ENCODE data around the gene GPR183.
A peak's percentile ranks its signal among the peaks of the same experiment; 100 is the strongest.

The GPR183 gene

GRCh38 chr13:99313501-99313900, 6.3 kb upstream of the GPR183 start:
- no peak for DNase-seq (ENCODE audit: low read depth in 2 of 2, low spot score in 1 of 2)

GRCh38 chr13:99312493-99312883, 5.3 kb upstream of the GPR183 start:
- no peak for DNase-seq (ENCODE audit: low read depth in 2 of 2, low spot score in 1 of 2)

- DNase-seq (ENCODE audit: low read depth in 2 of 2, low spot score in 1 of 2): no peak
Measured at GRCh38 chr13:99311748-99312492, 4.7 kb upstream of the GPR183 start.

GRCh38 chr13:99311137-99311536, 3.9 kb upstream of the GPR183 start:
- no peak for DNase-seq (ENCODE audit: low read depth in 2 of 2, low spot score in 1 of 2)

GRCh38 chr13:99310382-99311031, 3.3 kb upstream of the GPR183 start:
- DNase-seq (ENCODE audit: low read depth in 2 of 2, low spot score in 1 of 2): no peak

- DNase-seq (ENCODE audit: low read depth in 2 of 2, low spot score in 1 of 2): no peak
Measured at GRCh38 chr13:99308471-99309087, 1.4 kb upstream of the GPR183 start.

- DNase-seq (ENCODE audit: low read depth in 2 of 2, low spot score in 1 of 2): peak in 1 of 2 donors; percentile 41
Measured at GRCh38 chr13:99307648-99308339, 595 bp upstream of the GPR183 start.

- no peak for DNase-seq (ENCODE audit: low read depth in 2 of 2, low spot score in 1 of 2)
Measured at GRCh38 chr13:99305566-99305965, 1.6 kb downstream of the GPR183 start.

- no peak for DNase-seq (ENCODE audit: low read depth in 2 of 2, low spot score in 1 of 2)
Measured at GRCh38 chr13:99305158-99305557, 2.0 kb downstream of the GPR183 start.

GRCh38 chr13:99304541-99304940, 2.7 kb downstream of the GPR183 start:
- no peak for DNase-seq (ENCODE audit: low read depth in 2 of 2, low spot score in 1 of 2)

GRCh38 chr13:99303863-99304521, 3.2 kb downstream of the GPR183 start:
- no peak for DNase-seq (ENCODE audit: low read depth in 2 of 2, low spot score in 1 of 2)

GRCh38 chr13:99302637-99303505, 4.3 kb downstream of the GPR183 start:
- DNase-seq (ENCODE audit: low read depth in 2 of 2, low spot score in 1 of 2): no peak

- DNase-seq (ENCODE audit: low read depth in 2 of 2, low spot score in 1 of 2): no peak
Measured at GRCh38 chr13:99301913-99302636, 5.1 kb downstream of the GPR183 start.

- no peak for DNase-seq (ENCODE audit: low read depth in 2 of 2, low spot score in 1 of 2)
Measured at GRCh38 chr13:99301056-99301838, 6.0 kb downstream of the GPR183 start.

GRCh38 chr13:99299920-99300341, 7.3 kb downstream of the GPR183 start:
- DNase-seq (ENCODE audit: low read depth in 2 of 2, low spot score in 1 of 2): no peak

- no peak for DNase-seq (ENCODE audit: low read depth in 2 of 2, low spot score in 1 of 2)
Measured at GRCh38 chr13:99299256-99299919, 7.8 kb downstream of the GPR183 start.

GRCh38 chr13:99298056-99298455, 9.1 kb downstream of the GPR183 start:
- DNase-seq (ENCODE audit: low read depth in 2 of 2, low spot score in 1 of 2): no peak

- no peak for DNase-seq (ENCODE audit: low read depth in 2 of 2, low spot score in 1 of 2)
Measured at GRCh38 chr13:99297331-99297730, 9.9 kb downstream of the GPR183 start.
